Ishikawa (cell line): ENCODE measurements around the gene XIRP2.

Source experiments
- CEBPB ChIP-seq: IDR thresholded peaks from 2 replicates; pipeline ENCODE4 v1.6.1; 2012
- CREB1 ChIP-seq: IDR thresholded peaks from 2 replicates; pipeline ENCODE4 v1.6.1; 2012; ENCODE audit warnings: low read depth
- EGR1 ChIP-seq: IDR thresholded peaks from 2 replicates; pipeline ENCODE4 v1.6.1; 2012
- EP300 ChIP-seq: IDR thresholded peaks from 2 replicates; pipeline ENCODE4 v1.6.1; 2012; ENCODE audit warnings: borderline replicate concordance
- FOXM1 ChIP-seq: IDR thresholded peaks from 2 replicates; pipeline ENCODE4 v1.6.1; 2012; ENCODE audit warnings: low read depth, borderline replicate concordance
- NFIC ChIP-seq: IDR thresholded peaks from 2 replicates; pipeline ENCODE4 v1.6.1; 2012
- RAD21 ChIP-seq: IDR thresholded peaks from 2 replicates; pipeline ENCODE4 v1.6.1; 2012; ENCODE audit warnings: low read depth
- TAF1 ChIP-seq: IDR thresholded peaks from 2 replicates; pipeline ENCODE4 v1.6.1; 2012; ENCODE audit warnings: low read depth, mild to moderate bottlenecking
- TCF12 ChIP-seq: IDR thresholded peaks from 2 replicates; pipeline ENCODE4 v1.6.1; 2012; ENCODE audit warnings: low read depth
- TEAD4 ChIP-seq: IDR thresholded peaks from 2 replicates; pipeline ENCODE4 v1.6.1; 2012
- YY1 ChIP-seq: IDR thresholded peaks from 2 replicates; pipeline ENCODE4 v1.6.1; 2012; ENCODE audit warnings: low read depth
- ZBTB7A ChIP-seq: IDR thresholded peaks from 2 replicates; pipeline ENCODE4 v1.6.1; 2012; ENCODE audit warnings: low read depth
- TF ChIP-seq, protein P1 (sequence below): IDR thresholded peaks from 2 replicates; pipeline ENCODE4 v1.6.1; 2012; ENCODE audit warnings: low read depth, mild to moderate bottlenecking
- TF ChIP-seq, protein P2 (sequence below): IDR thresholded peaks from 2 replicates; pipeline ENCODE4 v1.6.1; 2012
- TF ChIP-seq, protein P3 (sequence below): IDR thresholded peaks from 2 replicates; pipeline ENCODE4 v1.6.1; 2012

The XIRP2 gene

DNA sequence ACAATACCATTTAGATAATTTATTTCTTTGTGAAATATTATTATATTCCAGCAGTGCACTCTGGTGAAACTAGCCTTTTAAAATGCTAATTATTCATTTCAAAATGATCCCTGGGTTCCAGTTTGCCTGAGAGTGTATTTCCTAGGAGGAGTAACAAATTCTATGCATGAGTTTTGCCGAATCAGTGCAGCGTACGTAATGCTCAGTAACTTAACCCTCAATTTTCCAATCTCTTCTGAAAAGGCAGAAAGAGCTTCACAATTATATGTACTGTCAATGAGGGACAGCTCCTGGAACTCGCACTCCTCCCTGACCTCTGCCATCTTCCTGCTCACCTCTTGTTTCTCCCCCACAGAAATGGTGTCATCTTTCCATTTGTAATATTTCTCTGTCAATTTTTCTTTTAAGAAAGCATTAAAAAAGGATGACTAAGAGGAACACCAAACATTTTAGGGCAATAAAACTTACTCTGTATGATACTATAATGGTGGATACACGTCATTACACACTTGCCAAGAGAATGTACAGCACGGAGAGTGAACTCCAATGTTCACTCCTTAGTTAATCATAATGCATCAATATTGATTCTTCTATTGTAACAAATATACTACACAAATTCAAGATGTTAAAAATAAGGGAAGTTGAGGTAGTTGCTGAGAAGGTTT is 25.7 kb upstream of the XIRP2 start:
- no peak for TF ChIP-seq TEAD4
- TF ChIP-seq NFIC = no peak
- no peak for TF ChIP-seq FOXM1
- no peak for TF ChIP-seq TCF12
- TF ChIP-seq, protein P1, sequence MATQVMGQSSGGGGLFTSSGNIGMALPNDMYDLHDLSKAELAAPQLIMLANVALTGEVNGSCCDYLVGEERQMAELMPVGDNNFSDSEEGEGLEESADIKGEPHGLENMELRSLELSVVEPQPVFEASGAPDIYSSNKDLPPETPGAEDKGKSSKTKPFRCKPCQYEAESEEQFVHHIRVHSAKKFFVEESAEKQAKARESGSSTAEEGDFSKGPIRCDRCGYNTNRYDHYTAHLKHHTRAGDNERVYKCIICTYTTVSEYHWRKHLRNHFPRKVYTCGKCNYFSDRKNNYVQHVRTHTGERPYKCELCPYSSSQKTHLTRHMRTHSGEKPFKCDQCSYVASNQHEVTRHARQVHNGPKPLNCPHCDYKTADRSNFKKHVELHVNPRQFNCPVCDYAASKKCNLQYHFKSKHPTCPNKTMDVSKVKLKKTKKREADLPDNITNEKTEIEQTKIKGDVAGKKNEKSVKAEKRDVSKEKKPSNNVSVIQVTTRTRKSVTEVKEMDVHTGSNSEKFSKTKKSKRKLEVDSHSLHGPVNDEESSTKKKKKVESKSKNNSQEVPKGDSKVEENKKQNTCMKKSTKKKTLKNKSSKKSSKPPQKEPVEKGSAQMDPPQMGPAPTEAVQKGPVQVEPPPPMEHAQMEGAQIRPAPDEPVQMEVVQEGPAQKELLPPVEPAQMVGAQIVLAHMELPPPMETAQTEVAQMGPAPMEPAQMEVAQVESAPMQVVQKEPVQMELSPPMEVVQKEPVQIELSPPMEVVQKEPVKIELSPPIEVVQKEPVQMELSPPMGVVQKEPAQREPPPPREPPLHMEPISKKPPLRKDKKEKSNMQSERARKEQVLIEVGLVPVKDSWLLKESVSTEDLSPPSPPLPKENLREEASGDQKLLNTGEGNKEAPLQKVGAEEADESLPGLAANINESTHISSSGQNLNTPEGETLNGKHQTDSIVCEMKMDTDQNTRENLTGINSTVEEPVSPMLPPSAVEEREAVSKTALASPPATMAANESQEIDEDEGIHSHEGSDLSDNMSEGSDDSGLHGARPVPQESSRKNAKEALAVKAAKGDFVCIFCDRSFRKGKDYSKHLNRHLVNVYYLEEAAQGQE = no peak
- no peak for TF ChIP-seq YY1
- no peak for TF ChIP-seq RAD21
- no peak for TF ChIP-seq CEBPB
- TF ChIP-seq TAF1 = no peak
- no peak for TF ChIP-seq EP300
- no peak for TF ChIP-seq CREB1
- no peak for TF ChIP-seq EGR1
- no peak for TF ChIP-seq ZBTB7A
- TF ChIP-seq, protein P2, sequence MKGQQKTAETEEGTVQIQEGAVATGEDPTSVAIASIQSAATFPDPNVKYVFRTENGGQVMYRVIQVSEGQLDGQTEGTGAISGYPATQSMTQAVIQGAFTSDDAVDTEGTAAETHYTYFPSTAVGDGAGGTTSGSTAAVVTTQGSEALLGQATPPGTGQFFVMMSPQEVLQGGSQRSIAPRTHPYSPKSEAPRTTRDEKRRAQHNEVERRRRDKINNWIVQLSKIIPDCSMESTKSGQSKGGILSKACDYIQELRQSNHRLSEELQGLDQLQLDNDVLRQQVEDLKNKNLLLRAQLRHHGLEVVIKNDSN = no peak

DNA sequence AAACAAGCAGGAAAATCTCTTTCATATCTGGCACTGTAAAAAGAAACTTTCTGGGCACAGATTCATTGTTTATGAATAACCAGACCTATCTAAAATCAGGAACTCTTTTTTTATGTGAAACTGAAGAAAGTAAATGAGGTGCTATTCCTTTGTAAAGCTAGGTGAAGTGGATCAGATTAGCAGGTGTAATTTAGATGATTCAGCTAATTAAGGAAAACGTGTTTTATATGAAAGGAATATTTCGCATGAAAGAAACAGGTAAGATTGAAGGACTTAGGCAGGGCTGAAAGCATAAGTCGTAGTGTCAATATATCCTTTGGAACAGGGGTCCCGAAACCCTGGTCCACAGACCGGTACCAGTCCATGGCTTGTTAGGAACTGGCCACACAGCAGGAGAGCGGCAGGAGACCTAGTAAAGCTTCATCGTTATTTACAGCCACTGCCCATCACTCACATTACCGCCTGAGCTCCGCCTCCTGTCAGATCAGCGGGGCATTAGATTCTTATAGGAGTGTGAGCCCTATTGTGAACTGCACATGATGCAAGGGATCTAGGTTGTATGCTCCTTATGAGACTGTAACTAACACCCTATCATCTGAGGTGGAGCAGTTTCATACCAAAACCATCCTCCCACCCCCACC is 20.3 kb upstream of the XIRP2 start:
- TF ChIP-seq RAD21 = no peak
- no peak for TF ChIP-seq TEAD4
- TF ChIP-seq EGR1 = no peak
- TF ChIP-seq, protein P3, sequence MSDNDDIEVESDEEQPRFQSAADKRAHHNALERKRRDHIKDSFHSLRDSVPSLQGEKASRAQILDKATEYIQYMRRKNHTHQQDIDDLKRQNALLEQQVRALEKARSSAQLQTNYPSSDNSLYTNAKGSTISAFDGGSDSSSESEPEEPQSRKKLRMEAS = no peak
- no peak for TF ChIP-seq ZBTB7A
- TF ChIP-seq TCF12 = no peak
- TF ChIP-seq FOXM1 = no peak
- TF ChIP-seq CREB1 = no peak
- TF ChIP-seq, protein P1 = no peak
- no peak for TF ChIP-seq CEBPB
- no peak for TF ChIP-seq NFIC
- no peak for TF ChIP-seq EP300
- TF ChIP-seq, protein P2 = no peak
- TF ChIP-seq YY1 = no peak

DNA sequence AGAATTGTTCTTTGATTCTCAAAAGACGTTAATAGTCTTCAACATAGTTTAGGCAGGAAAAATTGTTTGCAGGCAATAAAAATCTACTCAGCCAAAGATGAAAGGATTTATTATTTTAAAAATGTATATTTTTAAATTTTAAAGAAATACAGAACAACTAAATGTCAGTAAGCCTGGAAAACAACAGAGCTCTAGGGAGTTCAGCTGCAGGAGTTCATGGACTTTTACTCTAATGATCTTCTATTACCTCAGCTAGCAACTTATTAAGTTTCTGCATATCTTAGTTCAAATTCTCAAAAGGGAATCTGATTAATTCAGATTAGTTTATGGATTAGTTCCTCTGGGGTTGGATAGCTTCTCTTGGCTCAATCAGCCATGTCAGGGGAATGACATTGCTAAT is 17.9 kb upstream of the XIRP2 start:
- TF ChIP-seq CREB1 (no peak), EGR1 (no peak), RAD21 (no peak), TCF12 (no peak)
- TF ChIP-seq, protein P2 = no peak
- TF ChIP-seq, protein P3 = no peak

- TF ChIP-seq FOXM1 (no peak), RAD21 (no peak), TCF12 (no peak), EP300 (no peak), YY1 (no peak), NFIC (no peak), ZBTB7A (no peak)
- TF ChIP-seq, protein P2 = no peak
These were observed 7.1 kb upstream of the XIRP2 start for GRCh38 chr2:166881177-166881576.

DNA sequence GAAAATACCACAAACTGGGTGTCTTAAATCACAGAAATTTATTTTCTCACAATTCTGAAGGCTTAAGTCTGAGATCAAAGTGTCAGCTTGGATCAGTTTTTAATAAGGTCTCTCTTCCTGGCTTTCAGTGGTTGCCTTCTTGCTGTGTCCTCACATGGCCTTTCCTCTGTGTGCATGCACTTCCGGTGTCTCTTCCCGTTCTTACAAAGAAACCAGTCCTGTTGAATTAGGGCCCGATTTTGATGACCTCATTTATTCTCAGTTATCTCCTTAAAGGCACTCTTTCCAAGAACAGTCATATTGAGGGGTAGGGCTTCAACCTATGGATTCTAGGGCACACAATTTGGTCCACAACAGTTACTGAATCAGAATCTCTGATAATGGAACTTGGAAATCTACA is 5.4 kb upstream of the XIRP2 start:
- TF ChIP-seq CREB1 (no peak), NFIC (no peak), TEAD4 (no peak), ZBTB7A (no peak), EGR1 (no peak), CEBPB (no peak), RAD21 (no peak), TCF12 (no peak), YY1 (no peak), FOXM1 (no peak), EP300 (no peak), TAF1 (no peak)
- TF ChIP-seq, protein P2 = no peak
- TF ChIP-seq, protein P3 = no peak
- TF ChIP-seq, protein P1 = no peak
